Activated CD4-positive, alpha-beta T cell treated with anti-CD3 and anti-CD28 coated beads for 4 hours (primary cell): ENCODE results near the gene MYO10.

Source experiments
- DNase-seq, 2 donors: peaks; one replicate each; pipeline ENCODE4 v3.0.0-alpha.2; 2020

The MYO10 gene

GRCh38 chr5:16937503-16938161 is 1.5 kb upstream of the MYO10 start:
- no peak for DNase-seq

- no peak for DNase-seq
Measured at GRCh38 chr5:16936989-16937438, 926 bp upstream of the MYO10 start.

DNA sequence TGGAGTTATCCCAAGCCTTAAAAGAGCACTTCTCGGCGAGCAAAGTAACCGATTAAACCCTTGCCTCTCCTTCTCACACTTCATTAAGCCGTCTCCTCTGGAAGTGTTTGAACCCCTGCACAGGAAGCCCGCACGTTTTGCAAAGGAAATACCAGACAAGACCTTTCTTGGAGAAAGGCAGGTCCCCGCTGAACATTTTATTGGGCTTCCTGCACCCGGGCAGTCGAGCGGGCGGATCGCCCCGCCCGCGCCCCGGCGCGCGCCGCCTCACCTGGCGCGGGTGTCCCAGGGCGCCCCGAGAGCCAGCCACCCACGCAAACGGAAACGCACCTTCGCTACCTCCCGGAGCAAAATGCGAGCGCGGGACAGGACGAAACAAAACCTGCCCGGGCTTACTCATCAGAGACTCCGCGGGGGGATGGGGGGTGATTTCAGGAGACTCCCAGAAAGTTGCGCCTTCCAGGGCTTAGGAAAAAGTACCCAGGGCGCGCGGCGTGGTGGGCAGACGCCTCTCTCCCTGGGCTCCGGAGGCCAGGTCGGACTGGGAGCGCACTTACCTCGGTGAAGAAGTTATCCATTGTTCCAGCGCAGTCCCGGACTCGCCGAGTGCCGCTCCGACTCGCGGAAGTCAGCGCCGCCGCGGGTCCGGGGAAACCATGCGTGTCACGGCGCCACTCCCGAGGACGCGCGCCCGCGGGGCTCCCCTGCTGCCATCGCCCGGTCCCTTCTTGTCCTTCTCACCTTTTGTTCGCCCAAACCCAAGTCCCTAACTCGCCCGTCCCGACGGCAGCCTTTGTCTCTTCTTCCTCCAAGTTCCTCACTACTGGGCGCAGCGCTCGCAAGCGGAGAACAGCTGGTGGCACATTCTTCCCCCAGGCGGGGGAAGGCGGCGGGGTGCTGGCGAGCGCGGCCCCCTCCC is 598 bp downstream of the MYO10 start:
- DNase-seq: peak in 1 of 2 donors; percentile 3

DNA sequence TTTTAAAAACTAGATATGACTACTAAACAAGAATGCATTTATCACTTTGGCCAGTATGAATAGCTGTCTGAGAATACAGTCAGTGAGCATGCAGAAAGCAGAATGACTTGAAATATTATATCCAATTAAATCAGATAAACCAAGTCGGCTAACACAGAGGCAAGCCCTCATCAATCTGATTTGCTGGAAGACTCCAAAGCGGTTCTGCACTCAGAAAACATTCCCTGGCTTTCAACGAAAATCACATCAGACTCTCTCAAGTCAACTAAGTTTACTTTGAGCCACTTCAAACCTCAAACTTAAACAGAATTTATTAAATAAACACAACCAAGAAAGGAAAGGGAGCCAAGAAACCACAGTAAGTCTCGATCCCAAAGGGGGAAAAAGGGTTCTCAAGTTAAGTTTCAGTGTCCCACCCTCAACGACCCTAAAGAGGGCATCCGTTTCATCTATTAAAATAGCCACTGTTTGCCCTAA is 1.4 kb downstream of the MYO10 start:
- DNase-seq: no peak

GRCh38 chr5:16934123-16934522 is 2.0 kb downstream of the MYO10 start:
- no peak for DNase-seq

- DNase-seq: no peak
Measured at GRCh38 chr5:16933337-16933736, 2.8 kb downstream of the MYO10 start.

GRCh38 chr5:16932401-16932800 is 3.7 kb downstream of the MYO10 start:
- DNase-seq: no peak

DNA sequence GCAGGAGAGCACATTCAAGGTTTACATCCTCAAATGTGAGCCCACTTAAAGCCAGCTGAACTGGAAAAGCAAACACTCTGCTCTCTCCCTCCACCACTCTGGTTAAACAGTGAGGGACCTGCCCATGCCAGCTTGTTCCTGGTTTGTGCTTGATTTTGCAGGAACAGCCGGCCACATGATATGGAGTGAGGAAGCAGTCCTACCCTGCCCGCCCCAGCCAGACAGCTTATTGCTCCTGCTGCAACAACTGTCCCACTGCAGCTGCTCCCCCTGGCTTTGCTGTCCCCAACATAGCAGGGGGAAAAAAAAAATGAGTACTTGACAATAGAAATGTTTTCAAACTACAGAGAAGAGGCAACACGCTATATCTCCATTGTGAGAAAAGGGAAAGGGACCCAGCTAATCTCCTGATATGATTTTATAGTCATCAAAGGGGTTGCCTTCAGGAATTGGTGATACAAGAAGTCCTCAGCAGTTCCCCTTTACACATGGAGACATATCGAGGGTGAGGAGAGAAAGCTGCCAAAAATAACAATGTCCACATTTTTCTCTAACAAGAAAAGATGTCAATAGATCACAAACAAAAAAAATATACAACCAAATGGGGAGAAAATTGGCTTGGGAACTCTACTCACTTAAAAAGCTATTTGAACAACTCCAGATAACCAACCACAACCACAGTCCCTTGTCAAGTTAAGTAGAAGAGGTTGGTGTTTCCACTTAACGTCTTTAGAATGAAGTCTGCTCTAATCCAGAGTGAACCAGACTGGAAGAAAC is 4.6 kb downstream of the MYO10 start:
- no peak for DNase-seq

DNA sequence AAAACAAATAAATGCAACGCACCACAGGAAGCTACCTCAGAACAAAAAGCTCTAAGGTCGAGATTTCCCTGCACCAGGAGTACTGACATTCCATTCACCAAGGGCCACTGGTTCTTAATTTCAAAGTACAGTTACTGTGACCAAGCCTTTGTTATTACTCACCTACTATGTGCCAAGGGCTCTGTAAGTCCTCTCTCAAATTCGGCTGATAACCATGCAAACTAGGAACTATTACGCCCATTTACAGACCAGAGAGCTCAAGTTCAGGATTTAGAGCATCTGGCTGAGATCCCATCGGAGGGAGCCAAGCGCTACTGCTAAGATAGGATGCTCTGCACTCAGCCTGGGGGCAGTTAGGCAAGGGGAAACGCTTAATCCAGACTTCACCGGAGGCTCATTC is 5.6 kb downstream of the MYO10 start:
- no peak for DNase-seq

DNA sequence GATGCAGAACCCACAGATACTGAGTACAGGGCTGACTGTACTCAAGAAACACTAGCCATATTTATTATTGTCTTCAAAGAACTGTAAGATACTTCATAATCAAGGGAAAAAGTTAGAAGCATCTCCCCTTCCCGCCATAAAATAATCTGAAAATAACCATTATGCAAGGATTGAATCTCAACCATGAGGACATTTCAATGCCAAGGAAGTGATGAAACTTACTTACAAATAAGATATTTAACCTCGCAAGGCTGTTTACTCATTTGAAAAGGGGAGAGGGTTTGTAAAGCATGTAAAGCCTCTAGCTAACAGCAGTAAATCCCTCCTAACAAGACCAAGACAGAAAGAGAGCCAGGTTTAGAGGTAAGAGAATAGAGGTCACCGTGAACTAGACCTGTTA is 6.3 kb downstream of the MYO10 start:
- no peak for DNase-seq

GRCh38 chr5:16929347-16929746 is 6.7 kb downstream of the MYO10 start:
- DNase-seq: no peak

DNA sequence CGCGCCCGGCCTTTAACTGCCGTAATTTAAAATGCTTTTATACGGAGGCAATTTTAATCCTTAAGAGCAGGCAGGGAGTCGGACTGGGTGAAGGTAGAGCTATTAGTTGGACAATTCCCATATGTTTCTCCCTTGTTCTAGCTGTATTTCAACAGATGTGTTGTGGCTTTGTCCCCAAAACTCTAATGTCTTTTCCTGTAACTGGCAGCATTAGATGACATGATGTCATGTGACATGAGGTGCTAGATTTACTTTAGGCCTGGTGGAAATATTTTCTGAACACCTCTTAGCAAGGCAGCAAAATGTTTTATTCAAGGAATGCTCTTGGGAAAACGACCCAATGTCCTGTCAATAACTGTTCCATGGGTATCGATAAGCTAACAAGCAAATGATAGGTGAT is 8.5 kb downstream of the MYO10 start:
- no peak for DNase-seq

GRCh38 chr5:16926417-16926816 is 9.7 kb downstream of the MYO10 start:
- no peak for DNase-seq

GRCh38 chr5:16924206-16924605 is 11.9 kb downstream of the MYO10 start:
- DNase-seq: no peak

DNA sequence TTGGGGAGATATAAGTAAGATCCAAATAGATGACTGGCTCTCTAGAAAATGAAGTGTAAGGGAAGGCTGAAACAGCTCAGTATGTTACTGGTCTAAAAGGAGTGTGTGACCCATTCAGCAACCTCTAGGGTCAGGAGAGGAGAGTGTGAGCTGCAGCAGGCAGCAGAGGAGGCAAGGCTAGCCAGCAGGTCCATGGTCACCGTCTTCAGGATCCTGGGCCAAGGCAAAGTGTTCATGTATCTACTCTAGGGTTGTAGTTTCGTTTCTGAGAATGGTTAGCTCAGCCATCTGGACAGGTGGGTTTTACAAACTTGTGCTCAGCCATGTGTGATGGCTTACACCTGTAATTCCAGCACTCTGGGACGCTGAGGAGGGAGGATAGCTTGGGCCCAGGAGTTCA is 13.7 kb downstream of the MYO10 start:
- no peak for DNase-seq

DNA sequence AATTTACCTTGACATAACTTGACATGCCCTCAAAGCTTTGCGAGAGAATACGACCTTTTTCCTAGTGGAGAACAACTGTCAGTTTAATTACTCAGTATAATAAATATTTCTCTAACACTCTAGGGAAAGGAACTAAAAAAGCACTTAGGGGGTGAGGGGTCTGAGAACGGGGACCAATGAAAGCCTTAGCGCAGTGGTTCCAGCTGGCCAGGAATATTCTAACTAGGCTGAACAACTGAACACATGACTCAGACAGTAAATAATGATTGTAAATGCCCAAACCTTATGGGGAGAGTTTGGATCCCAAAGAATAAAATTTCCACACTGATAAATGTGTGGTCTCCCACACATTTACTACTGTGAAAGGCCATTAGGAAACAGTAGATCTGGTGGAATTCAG is 14.9 kb downstream of the MYO10 start:
- DNase-seq: no peak

GRCh38 chr5:16920109-16920816 is 15.8 kb downstream of the MYO10 start:
- DNase-seq: no peak

- no peak for DNase-seq
Measured at GRCh38 chr5:16918891-16919671, 17.0 kb downstream of the MYO10 start.

- DNase-seq: no peak
Measured at GRCh38 chr5:16918156-16918555, 17.9 kb downstream of the MYO10 start.

DNA sequence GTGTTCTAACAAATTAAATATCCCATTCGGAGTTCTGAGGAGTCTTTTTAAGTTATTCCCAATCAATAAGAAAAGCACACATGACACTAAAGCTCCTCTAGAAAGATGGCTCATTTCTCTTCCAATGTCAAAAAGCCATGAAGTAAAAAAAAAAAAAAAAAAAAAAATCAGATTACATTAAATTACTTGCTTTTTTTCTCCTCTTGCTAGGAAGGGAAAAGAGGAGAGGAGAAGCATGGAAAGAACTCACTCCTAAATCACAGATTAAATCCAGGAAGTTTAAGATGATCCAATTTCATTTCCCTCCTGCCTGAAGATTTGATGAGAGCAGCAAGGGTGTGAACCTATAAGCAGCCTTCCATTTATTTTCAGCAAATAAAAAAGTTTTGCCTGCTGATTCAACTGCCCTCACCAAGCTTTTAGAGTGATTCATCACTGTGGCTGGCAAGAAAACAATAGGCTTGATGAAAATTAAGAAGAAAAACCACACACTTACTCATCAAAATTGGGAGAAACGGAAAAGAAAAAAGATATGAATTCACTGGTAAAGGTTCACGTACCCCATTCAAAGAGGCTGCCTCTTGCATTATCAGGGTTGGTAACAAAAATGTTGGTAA is 19.7 kb downstream of the MYO10 start:
- no peak for DNase-seq

DNA sequence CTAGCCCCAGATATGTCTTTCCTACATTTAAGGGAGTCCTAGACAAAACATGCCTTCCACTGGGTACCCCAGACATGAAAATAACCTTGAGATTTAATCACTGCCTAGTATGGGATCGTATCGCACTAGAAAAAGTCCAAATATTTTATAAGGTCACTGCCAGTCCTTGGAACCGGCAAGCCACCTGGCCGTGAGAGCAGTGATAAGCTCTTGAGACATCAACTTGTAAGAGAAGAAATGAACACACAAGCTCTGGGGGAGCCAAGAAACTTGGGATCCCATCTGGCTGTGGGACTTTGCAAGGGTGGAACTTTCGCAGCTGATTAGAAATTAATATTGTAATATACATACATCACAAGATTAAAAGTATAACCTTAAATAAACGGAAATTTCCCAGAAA is 21.5 kb downstream of the MYO10 start:
- no peak for DNase-seq

GRCh38 chr5:16914108-16914435 is 22.0 kb downstream of the MYO10 start:
- no peak for DNase-seq
